Effector memory CD4-positive, alpha-beta T cell (primary cell): ENCODE data around the gene RNF130.

Experiments used
- DNase-seq, 3 donors: peaks; one replicate each; pipeline ENCODE4 v3.0.0-alpha.2; 2020
- H3K27ac ChIP-seq: 2 replicates; pipeline ENCODE4 v1.7.0; 2013; ENCODE audit warnings: mild to moderate bottlenecking, low read length, moderate library complexity; ENCODE audit not compliant: insufficient read depth, poor library complexity, severe bottlenecking
- H3K27me3 ChIP-seq: replicated peaks from 2 replicates; pipeline ENCODE4 v1.7.0; 2013; ENCODE audit warnings: mild to moderate bottlenecking, low read length; ENCODE audit not compliant: insufficient read depth, control insufficient read depth, poor library complexity, severe bottlenecking
- H3K36me3 ChIP-seq: 2 replicates; pipeline ENCODE4 v1.7.0; 2013; ENCODE audit warnings: mild to moderate bottlenecking, low read length, moderate library complexity; ENCODE audit not compliant: control insufficient read depth, insufficient read depth
- H3K4me1 ChIP-seq: 2 replicates; pipeline ENCODE4 v1.7.0; 2013; ENCODE audit warnings: low read length, mild to moderate bottlenecking; ENCODE audit not compliant: control insufficient read depth, insufficient read depth, poor library complexity, severe bottlenecking
- H3K4me3 ChIP-seq: 2 replicates; pipeline ENCODE4 v1.7.0; 2013; ENCODE audit warnings: low read length, low read depth, mild to moderate bottlenecking; ENCODE audit not compliant: insufficient read depth, poor library complexity, severe bottlenecking
- H3K9me3 ChIP-seq: 2 replicates; pipeline ENCODE4 v1.7.0; 2013; ENCODE audit warnings: mild to moderate bottlenecking, low read length, moderate library complexity; ENCODE audit not compliant: control insufficient read depth

RNF130 gene

DNA sequence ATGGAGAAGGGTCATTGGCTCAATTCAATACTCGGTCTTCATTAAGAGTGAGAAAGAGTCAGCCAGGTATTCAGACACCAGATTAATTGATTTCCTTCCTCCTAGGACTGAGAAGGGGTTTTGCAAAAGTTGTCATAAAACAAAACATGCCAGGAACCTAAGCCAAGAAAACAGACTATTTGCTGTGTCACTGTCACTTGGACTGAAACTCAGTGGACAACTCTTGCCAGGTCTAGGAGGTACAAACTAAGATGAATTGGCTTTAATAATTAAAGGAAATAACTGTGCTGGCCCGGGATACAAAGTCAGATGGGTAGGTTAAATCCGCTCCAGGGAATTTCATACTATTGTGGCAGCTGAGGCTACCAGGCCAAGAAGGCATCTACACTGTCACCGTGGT, 92.8 kb downstream of the RNF130 start:
- Histone ChIP-seq H3K4me3 (no peak overlapping the region), H3K4me1 (no peaks in the 10 kb centered on the region), H3K27me3 (no peaks in the 10 kb centered on the region), H3K9me3 (no peaks in the 10 kb centered on the region), H3K36me3 (no peaks in the 10 kb centered on the region), H3K27ac (no peak overlapping the region)
- DNase-seq = no peak

DNA sequence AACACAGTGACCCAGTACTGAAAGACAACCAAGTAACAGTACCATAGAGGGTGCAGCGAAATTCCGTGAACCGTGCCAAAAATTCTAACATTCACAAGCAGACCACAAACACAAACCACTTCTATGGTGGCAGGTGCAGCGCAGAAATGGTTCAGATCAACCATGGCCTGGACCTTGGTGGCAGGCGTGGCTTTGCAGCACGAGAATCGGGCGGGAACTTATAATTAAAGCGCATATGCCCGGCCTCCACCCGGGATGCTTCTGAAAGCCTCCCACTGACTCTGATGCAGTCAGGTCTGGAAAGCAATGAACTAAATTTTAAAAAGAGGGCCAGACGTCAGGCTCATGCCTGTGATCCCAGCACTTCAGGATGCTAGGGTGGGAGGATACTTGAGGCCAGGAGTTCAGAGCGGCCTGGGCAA, 95.8 kb downstream of the RNF130 start:
- Histone ChIP-seq H3K4me3 (no peak overlapping the region), H3K4me1 (no peaks in the 10 kb centered on the region), H3K9me3 (no peaks in the 10 kb centered on the region), H3K36me3 (no peaks in the 10 kb centered on the region), H3K27me3 (no peaks in the 10 kb centered on the region), H3K27ac (no peak overlapping the region)
- DNase-seq = no peak

GRCh38 chr5:179974946-179975712, 96.4 kb downstream of the RNF130 start:
- H3K27me3 ChIP-seq = no peaks in the 10 kb centered on the region
- no peaks in the 10 kb centered on the region for H3K9me3 ChIP-seq
- no peak overlapping the region for H3K27ac ChIP-seq
- DNase-seq = no peak
- no peaks in the 10 kb centered on the region for H3K36me3 ChIP-seq
- no peak overlapping the region for H3K4me3 ChIP-seq
- no peaks in the 10 kb centered on the region for H3K4me1 ChIP-seq

- Histone ChIP-seq H3K4me1 (no peaks in the 10 kb centered on the region), H3K9me3 (no peaks in the 10 kb centered on the region), H3K27ac (no peak overlapping the region), H3K4me3 (no peak overlapping the region), H3K27me3 (no peaks in the 10 kb centered on the region), H3K36me3 (no peaks in the 10 kb centered on the region)
- DNase-seq = no peak
Measured at GRCh38 chr5:179974246-179974945, 97.2 kb downstream of the RNF130 start.

- Histone ChIP-seq H3K27ac (no peak overlapping the region), H3K4me3 (no peak overlapping the region), H3K9me3 (no peaks in the 10 kb centered on the region), H3K4me1 (no peaks in the 10 kb centered on the region), H3K36me3 (no peaks in the 10 kb centered on the region), H3K27me3 (no peaks in the 10 kb centered on the region)
- DNase-seq = no peak
Measured at GRCh38 chr5:179973391-179973790, 98.2 kb downstream of the RNF130 start.

DNA sequence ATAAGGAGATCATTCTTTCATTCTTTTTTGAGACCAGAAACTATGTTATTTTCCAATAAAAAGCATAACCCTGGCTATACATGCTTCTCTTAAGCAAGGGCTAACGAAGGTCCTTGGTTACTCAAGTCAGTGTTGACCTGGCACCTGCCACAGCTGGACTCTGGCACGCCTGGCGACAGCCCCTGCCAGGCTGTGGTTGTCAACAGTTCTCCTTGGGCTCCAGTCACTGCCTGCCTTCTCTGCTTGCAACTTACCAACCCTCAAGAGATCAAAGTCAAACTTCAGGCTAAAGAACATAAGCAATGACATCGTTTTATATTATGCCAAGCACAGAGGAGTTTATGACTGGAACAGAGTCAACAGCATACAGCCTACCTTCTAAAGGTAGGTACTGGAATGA, 102.4 kb downstream of the RNF130 start:
- H3K9me3 ChIP-seq = no peaks in the 10 kb centered on the region
- DNase-seq = no peak
- no peaks in the 10 kb centered on the region for H3K4me1 ChIP-seq
- H3K4me3 ChIP-seq = no peak overlapping the region
- no peak overlapping the region for H3K27ac ChIP-seq
- H3K27me3 ChIP-seq = no peaks in the 10 kb centered on the region
- H3K36me3 ChIP-seq = peaks cover 3% of the 10 kb centered on the region

DNA sequence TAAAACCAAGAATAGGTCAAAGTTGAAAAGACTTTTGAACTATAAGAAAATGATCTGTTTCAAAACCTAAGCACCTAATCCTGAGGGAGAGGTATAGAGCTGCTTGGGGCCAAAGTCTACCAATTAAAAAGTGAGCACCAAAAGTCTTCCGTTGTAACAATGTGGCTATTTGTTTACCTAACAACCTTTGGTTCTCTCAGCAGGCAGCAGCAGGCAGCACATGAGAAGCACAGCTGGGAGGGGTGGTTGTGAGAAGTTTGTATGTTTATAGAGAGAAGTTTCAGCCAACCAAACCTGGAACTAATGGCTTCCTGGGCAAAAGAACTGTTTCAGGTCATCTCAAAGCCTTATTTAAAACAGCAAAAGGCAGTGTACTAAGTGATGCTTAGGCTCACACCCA, 104.1 kb downstream of the RNF130 start:
- Histone ChIP-seq H3K27me3 (no peaks in the 10 kb centered on the region), H3K4me1 (no peaks in the 10 kb centered on the region), H3K4me3 (no peak overlapping the region), H3K27ac (no peak overlapping the region), H3K9me3 (no peaks in the 10 kb centered on the region), H3K36me3 (peaks cover 3% of the 10 kb centered on the region)
- DNase-seq = no peak

- H3K4me1 ChIP-seq = no peaks in the 10 kb centered on the region
- H3K9me3 ChIP-seq = no peaks in the 10 kb centered on the region
- DNase-seq = no peak
- H3K4me3 ChIP-seq = no peak overlapping the region
- no peaks in the 10 kb centered on the region for H3K27me3 ChIP-seq
- peaks cover 3% of the 10 kb centered on the region for H3K36me3 ChIP-seq
- H3K27ac ChIP-seq = no peak overlapping the region
Measured at GRCh38 chr5:179964015-179964414, 107.5 kb downstream of the RNF130 start.

DNA sequence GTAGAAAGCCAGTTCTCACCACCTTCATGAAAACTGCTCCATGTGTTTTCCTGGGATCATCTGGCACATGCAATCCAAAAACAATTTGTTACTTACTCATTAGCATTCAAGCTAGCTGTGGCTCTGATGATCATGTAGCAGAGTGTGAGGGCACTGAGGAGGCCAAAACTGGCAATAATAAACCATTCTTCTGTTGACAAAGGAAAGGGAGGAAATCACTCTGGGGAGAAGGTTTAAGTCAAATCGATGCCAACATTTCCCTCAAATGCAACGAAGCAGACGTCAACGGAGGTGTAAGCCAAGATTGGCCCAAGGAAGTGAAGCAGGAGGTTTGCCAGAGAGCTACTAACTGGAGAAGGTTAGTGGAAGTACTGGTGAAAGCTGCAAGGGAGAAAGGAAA, 108.2 kb downstream of the RNF130 start:
- Histone ChIP-seq H3K27me3 (no peaks in the 10 kb centered on the region), H3K27ac (no peak overlapping the region), H3K4me1 (no peaks in the 10 kb centered on the region), H3K4me3 (no peak overlapping the region), H3K9me3 (no peaks in the 10 kb centered on the region), H3K36me3 (peaks cover 3% of the 10 kb centered on the region)
- no peak for DNase-seq

GRCh38 chr5:179960204-179960831, 111.2 kb downstream of the RNF130 start:
- H3K4me3 ChIP-seq = no peak overlapping the region
- H3K27me3 ChIP-seq = no peaks in the 10 kb centered on the region
- no peaks in the 10 kb centered on the region for H3K36me3 ChIP-seq
- H3K27ac ChIP-seq = no peak overlapping the region
- H3K4me1 ChIP-seq = no peaks in the 10 kb centered on the region
- no peaks in the 10 kb centered on the region for H3K9me3 ChIP-seq
- DNase-seq = no peak
